ENCODE data around the gene EFCAB12. TPM values are rescaled to one million over a fixed set of nuclear protein-coding genes. Genes with fewer than 3 reads are reported as not detected.
"Not testable (repeated sequence)": the region's sequence is repeated elsewhere in the genome, so short reads cannot be mapped to it uniquely, and the experiment has no call there.

Gene EFCAB12
- total RNA-seq, 1 donor from 2014 or later, result 0.10 TPM

- no peak for DNase-seq
These were observed 10.1 kb downstream of the EFCAB12 start for GRCh38 chr3:129418041-129418973.

- DNase-seq, result peak; percentile 16
These were observed 11.1 kb downstream of the EFCAB12 start for GRCh38 chr3:129417326-129417725.

DNA sequence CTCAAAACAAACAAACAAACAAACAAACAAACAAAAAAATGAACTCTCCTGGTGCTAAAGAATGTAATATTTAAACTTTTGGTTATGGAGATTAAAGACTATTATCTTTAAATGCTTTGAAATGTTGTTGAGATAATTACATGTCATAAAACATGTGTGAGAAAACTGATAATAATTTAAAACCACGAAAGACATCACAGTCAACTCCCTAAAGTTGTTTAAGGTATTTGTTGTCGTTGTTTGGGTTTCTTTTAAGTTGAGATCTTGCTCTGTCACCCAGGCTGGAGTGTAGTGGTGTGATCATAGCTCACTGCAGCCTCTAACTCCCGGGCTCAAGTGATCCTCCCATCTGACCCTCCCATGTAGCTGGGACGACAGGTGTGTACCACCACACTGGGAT, 12.0 kb downstream of the EFCAB12 start:
- DNase-seq, result no peak

DNA sequence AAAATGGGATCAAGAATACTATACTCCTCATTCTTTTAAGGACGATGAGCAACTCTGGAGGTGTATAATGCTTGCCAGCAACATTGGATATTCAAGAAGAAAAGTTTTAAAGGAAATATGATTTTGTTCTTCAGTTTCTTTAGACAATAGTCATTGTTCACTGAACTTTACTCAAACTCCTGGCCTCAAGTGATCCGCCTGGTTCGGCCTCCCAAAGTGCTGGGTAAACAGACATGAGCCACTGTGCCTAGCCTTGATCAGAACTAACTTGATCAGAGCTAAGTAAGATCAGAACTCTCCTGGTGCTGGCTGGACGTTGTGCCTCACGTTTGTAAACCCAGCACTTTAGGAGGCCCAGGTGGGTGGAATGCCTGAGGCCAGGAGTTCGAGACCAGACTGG, 12.6 kb downstream of the EFCAB12 start:
- no peak for DNase-seq

DNA sequence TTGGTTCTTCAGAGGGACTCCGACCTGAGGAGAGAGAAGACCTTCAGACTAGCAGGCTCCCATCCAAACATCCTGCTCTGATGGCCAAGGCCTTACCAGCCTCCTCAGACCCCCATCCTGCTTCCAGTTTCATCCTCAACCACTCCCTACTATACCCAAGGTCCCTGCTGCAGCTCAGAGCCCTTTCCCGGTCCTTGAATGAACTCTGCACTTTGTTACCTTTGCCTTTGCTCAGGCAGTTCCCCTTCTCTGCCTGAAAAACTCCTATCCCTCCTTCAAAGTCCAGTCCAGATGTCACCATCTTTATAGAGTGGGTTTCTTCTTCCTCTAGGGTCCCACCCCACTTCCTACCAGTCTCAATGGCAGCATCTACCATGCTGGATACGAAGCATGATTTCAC, 13.1 kb downstream of the EFCAB12 start:
- DNase-seq, result no peak

DNA sequence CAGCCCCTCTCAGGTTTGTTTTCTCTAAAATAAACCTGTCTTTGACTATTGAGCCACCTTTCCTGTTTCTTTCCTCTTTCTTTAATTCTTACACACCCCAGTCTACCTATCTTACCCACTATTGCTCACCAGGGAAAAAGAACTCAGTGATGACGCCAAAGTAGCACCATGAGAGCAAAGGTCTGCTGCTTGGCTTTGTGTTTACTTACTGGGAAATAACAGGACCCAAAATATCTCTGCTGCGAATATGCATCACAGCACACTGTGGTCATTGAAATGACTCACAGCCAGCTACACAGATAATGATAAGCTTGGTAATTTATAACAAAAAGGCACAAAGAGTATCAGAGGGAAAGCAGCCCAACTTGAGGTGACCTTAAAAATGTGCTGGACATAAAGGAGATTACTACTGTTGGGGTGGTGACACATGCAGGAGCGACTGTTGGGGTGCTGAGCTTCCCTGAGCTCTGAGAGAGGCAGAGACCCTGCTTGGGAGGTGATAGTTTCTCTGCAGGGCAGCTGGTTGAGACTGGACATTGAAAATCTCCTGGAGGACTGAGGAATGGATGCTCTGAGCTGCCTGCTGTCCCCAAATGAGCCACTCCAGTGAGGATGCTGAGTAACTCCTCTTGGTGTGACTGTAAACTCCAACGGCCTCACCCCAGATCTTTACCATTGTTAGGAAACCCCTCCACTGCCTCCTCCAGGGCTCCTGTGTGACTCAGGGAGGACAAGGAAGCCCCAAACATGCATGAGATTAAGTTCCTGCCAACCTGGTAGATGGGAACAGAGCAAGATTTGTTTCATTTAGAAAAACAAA, 14.5 kb downstream of the EFCAB12 start:
- no peak for DNase-seq

DNA sequence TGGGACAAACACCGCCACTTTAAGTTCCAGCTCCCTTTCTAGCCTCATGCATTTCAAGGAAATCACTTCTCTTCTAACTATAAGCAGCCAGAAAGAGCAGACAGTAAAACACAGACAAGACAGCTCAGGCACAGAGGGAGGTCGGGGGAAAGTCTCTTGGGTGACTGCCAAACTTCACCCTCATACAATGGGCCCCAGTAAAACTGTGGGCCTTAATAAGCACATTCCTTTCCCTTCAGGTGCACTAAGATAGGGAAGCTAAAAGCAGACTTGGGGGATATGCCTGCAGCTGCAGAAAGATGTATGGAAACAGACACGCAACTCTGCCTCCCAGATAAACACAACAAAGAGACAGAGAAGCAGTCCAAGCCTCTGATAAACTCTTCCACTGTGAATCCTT, 15.2 kb downstream of the EFCAB12 start:
- DNase-seq, result not testable (repeated sequence)

DNA sequence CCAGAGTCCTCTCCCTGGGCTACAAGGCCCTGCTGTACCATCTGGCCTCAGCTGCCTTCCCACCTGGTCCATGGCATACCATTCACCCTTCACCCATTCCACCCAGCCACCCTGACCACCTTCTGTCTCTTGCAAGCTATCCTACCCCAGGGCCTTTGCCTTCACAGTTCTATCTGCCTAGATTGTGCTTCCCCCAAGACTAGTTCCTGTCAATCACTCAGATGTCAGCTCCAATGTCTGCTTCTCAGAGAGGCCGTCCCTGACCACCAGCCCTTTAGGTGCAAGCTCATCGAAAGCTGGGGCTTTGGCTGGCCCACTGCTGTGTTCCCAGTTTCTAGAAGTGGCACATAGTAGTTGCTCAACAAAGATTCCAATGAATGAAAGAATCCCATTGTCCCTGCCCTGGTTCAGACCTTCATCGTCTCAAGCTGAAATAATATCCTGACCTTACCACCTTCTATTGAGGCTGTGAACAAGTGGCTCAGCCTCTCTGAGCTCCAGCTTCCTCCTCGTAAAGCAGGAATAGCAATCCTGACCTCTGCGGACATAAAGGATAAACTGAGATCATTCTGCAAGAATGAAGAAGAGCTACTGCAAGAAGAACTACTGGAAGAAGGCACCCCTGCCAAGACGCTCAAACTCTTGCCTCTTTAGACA, 15.8 kb downstream of the EFCAB12 start:
- no peak for DNase-seq

DNA sequence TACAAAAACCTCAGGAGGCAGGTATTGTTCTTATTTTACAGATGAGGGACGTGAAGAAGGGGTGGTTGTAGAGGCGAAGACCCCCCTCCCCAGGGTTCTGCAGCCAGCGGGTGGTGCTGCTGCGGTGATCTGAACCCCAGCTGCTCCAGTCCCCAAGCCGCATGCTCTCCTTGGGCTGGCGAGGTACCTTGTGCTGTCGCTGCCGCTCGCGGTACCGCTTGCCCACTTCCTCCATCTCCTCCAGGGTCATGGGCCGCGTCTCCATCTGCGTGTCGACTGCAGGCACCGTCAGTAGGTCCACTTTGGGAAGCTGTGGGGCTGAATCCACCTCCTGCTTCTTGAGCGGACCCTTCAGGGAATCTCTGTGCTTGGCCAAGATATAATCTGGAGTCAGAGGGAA, 17.5 kb downstream of the EFCAB12 start:
- no peak for DNase-seq

GRCh38 chr3:129409541-129409940, 18.9 kb downstream of the EFCAB12 start:
- DNase-seq, result no peak

DNA sequence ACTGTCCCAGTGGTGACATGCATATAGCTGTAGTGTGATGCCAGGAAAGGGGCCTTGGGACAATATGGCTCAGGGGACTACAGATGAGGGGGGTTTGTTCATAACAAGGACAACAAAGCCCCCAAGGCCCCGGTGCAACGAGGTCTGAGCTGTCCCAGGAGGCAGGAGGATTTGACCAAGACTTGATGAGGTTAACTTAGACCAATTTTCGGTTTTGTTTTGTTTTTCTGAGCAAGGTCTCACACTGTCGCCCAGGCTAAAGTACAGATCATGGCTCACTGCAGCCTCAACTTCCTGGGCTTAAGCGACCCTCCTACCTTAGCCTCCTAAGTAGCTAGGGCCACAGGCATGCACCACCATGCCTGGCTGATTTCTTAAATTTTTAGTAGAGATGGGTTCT, 23.8 kb downstream of the EFCAB12 start:
- no peak for DNase-seq

DNA sequence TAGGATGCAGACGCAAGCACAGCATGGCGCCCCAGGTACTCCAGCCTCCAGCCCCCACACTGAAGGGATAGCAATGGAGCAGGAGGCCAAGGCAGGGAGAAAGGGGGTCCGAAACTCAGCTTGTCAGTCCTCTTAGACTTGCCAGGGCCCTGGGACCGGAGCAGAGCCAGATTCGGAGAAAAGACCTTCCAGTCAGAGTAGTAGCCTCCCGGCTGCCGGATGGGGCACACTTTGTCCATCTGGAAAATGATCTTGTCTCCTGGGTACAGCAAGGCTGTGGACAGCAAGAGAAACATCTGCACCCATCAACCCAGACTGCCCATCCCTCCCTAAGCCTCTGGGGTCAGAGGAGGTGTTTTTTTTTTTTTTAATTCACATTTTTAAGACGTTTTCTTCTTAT, 24.3 kb downstream of the EFCAB12 start:
- no peak for DNase-seq

DNA sequence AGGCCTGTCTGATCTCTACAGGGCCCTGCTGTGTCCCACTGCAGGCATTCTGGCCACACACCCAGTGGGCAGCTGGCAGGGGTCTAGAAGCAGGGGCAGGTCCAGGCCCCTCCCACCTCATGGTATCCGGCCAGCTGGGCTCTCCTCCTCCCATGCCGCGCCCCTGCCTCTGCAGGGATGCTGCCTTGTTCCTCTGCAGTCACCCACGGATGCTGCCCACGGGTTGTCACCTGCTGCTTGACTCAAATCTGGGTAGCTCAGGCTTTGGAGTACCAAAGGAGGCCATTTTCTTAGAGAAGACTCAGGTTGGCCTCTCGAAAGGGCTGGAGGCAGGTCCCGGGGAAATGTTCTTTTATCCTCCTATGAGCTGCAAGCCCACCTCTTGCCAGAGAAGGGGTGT, 25.0 kb downstream of the EFCAB12 start:
- no peak for DNase-seq

GRCh38 chr3:129402616-129403015, 25.8 kb downstream of the EFCAB12 start:
- no peak for DNase-seq

DNA sequence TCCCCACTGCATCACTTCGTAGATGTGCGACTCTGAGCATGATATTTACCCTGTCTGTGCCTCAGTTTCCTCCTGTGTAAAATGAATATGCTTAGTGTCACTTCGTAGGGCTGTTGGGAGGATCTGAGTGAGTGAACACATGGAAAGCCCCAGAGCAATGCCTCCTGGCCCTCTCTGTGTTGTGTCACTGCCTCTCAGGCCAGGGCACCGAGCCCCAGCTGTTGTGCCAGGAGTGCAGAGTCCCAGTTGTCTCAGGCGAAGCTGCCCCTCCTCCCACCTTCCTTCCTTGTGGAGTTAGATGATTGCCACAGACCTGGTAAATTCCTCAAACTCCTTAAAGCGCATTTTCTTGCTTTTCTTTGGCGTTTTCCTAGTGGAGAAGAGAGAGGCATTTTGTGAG, 26.2 kb downstream of the EFCAB12 start:
- DNase-seq, result no peak

DNA sequence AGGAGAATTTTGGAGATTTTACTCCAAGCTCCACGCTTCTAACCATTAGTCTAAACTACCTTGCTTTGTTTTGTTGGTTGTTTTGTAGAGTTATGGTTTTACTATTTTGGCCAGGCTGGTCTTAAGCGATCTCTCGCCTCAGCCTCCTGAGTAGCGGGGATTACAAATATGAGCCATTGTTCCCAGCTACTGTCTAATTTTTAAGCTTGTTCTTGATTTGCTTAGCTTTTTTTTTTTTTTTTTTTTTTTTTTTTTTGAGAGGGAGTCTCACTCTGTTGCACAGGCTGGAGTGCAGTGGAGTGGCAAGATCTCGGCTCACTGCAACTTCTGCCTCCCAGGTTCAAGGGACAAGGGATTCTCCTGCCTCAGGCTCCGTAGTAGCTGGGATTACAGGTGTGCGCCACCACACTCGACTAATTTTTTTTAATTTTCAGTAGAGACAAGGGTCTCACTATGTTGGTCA, 28.5 kb downstream of the EFCAB12 start:
- no peak for DNase-seq

- peak; percentile 99 for DNase-seq
These were observed 29.1 kb downstream of the EFCAB12 start for GRCh38 chr3:129399145-129399894.

DNA sequence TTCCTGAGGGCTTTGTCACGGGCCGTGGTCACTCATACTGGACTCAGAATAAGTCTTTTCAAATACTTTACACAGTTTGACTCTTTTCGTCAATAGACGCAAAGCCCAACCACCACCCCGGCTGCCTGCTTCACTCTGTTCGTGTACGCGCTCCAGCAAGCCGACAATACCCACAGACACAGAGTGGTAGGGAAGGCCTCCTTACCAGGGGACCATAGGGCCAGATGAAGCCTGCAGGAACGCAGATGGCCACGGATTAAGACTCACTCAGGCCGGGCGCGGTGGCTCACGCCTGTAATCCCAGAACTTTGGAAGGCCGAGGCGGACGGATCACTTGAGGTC, 29.7 kb downstream of the EFCAB12 start:
- no peak for DNase-seq

DNA sequence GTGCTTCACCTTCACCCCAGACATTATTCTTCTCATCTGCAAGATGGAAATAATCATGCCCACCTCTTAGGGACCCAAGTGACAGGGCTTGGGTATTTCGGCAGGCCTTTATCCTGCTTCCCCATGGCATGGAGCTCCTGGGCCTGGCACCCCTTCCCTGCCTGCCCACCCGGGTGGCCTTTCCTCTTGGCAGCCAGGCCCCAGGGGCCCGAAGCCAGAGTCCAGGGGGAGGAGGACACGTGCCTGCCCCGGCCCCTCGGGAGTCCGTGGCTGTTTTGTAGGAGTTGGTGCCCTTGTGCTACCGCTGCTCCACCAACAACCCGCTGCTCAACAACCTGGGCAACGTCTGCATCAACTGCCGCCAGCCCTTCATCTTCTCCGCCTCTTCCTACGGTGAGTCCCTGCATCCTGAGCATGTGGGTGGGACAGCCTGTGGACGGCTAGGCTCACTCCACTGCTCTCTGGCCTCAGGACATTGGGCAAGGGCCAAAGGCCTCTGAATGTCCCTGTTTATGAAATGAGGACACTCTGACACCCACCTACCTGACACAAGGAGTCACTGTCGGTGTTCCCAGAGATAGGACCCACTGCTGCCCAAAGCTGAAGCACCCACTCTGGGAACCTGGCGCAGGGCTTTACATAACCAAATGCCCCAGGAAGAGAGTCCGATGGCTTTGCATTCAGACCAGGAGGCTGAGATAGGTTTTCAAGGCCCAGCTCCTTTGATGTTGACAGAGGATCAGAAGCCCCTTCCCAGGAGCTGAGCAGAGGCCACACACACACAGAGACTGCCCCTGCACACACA, 34.5 kb downstream of the EFCAB12 start:
- not testable (repeated sequence) for DNase-seq

DNA sequence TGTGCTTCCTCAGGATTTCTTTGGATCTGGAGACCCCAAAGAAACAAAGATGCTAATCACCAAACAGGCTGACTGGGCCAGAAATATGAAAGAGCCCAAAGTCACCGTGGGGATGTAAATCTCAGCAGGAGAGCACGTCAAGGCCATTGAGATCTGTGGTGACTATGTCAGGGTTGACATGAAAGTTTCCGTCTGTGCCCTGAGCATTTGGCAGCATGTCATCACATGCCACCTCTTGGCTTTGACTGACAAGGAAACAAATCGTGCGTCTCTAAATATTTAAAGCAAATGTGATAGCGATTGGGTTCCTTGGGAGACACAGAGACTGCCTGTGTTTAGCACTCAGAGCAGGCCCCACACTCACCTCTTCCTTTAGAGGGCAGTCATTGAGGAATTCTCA, 35.2 kb downstream of the EFCAB12 start:
- DNase-seq, result no peak
